ENCODE measurements around the gene CUL4A. TPM values are rescaled to one million over a fixed set of nuclear protein-coding genes. Genes with fewer than 3 reads are reported as not detected.
"Not testable (repeated sequence)": the region's sequence is repeated elsewhere in the genome, so short reads cannot be mapped to it uniquely, and the experiment has no call there.

The CUL4A gene
- total RNA-seq, 2 experiments from 2014 or later, result 58.9 to 59.4 TPM

DNA sequence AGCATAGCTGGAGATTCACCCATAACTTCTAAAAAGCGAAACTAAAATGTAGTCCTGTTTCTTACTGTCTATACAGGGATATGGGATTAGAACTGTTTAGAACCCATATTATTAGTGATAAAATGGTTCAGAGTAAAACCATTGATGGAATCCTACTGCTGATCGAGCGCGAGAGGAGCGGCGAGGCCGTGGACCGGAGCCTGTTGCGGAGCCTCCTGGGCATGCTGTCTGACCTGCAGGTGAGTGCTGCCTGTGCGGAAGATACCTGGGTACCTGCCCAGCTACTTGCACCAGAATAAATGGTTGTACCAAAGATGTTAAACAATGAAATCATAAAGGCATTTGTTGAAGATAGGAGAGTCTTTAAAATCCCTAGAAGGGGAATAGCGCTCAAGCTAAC lies 23.7 kb downstream of the CUL4A start:
- CTCF ChIA-PET, result interaction anchor here (0.9 kb wide), 1 partner anchor 13 kb away, joined by 3 read pairs; no protein-coding TSS in a partner anchor
- Mint-ChIP-seq H3K9me3 (no peaks in the 10 kb centered on the region), H3K27me3 (ENCODE audit: low read depth) (no peaks in the 10 kb centered on the region), H3K4me3 (no peak overlapping the region), H3K36me3 (ENCODE audit: low read depth) (peaks cover 27% of the 10 kb centered on the region), H3K27ac (no peak overlapping the region), H3K4me1 (ENCODE audit: low read depth) (no peaks in the 10 kb centered on the region)
- DNase-seq, result no peak
- intact Hi-C loops (cut with micrococcal nuclease), result no loop called here

- Mint-ChIP-seq H3K4me1 (ENCODE audit: low read depth) (no peaks in the 10 kb centered on the region), H3K27ac (no peak overlapping the region), H3K9me3 (no peaks in the 10 kb centered on the region), H3K27me3 (ENCODE audit: low read depth) (no peaks in the 10 kb centered on the region), H3K4me3 (no peak overlapping the region), H3K36me3 (ENCODE audit: low read depth) (peaks cover 28% of the 10 kb centered on the region)
- intact Hi-C loops (cut with micrococcal nuclease), result no loop called here
- no peak for DNase-seq
- CTCF ChIA-PET, result interaction anchor here (0.7 kb wide), 3 partner anchors 16 to 389 kb away, joined by 3 to 4 read pairs (median 3); no protein-coding TSS in a partner anchor
Measured at GRCh38 chr13:113238536-113238935, 29.1 kb downstream of the CUL4A start.

DNA sequence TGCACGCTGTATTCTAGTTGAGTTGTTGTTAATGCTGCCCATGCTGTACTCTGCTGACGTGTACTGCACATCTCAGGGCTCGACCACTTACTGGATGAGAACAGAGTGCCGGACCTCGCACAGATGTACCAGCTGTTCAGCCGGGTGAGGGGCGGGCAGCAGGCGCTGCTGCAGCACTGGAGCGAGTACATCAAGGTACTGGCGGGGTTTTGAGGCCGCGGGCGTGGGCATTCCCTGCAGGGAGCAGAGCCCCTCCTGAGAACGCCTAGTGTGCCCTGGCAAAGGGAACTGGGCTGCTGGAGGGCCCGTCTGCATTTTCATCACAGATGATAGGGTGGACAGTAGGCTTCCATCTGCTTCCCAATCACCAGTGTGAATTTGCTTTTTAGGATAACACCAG lies 29.9 kb downstream of the CUL4A start:
- Mint-ChIP-seq H3K27ac (no peak overlapping the region), H3K36me3 (ENCODE audit: low read depth) (peaks cover 27% of the 10 kb centered on the region), H3K9me3 (no peaks in the 10 kb centered on the region), H3K4me3 (no peak overlapping the region), H3K27me3 (ENCODE audit: low read depth) (no peaks in the 10 kb centered on the region), H3K4me1 (ENCODE audit: low read depth) (no peaks in the 10 kb centered on the region)
- intact Hi-C loops (cut with micrococcal nuclease), result no loop called here
- no peak for DNase-seq
- CTCF ChIA-PET, result no interaction called here

GRCh38 chr13:113239986-113240385 lies 30.6 kb downstream of the CUL4A start:
- no peaks in the 10 kb centered on the region for H3K4me1 Mint-ChIP-seq (ENCODE audit: low read depth)
- H3K27me3 Mint-ChIP-seq (ENCODE audit: low read depth), result no peaks in the 10 kb centered on the region
- DNase-seq, result no peak
- intact Hi-C loops (cut with micrococcal nuclease), result no loop called here
- CTCF ChIA-PET, result no interaction called here
- peaks cover 28% of the 10 kb centered on the region for H3K36me3 Mint-ChIP-seq (ENCODE audit: low read depth)
- H3K4me3 Mint-ChIP-seq, result no peak overlapping the region
- H3K27ac Mint-ChIP-seq, result no peak overlapping the region
- H3K9me3 Mint-ChIP-seq, result no peaks in the 10 kb centered on the region

DNA sequence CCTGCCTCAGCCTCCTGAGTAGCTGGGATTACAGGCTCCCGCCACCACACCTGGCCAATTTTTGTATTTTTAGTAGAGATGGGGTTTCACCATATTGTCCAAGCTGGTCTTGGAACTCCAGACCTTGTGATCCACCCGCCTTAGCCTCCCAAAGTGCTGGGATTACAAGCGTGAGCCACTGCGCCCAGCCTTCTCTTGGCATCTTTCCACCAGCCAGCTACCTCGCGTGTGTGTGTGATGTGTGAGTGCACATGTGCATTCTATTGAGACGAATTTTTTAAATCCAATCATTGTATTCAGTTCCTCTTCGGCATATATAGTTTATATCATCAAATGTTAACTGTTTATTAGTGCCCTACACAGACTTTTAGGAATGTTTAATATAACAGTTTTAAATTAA lies 32.2 kb downstream of the CUL4A start:
- H3K27me3 Mint-ChIP-seq (ENCODE audit: low read depth); intact Hi-C loops (cut with micrococcal nuclease); H3K4me3 Mint-ChIP-seq; H3K9me3 Mint-ChIP-seq; H3K27ac Mint-ChIP-seq; H3K4me1 Mint-ChIP-seq (ENCODE audit: low read depth); DNase-seq: not testable (repeated sequence)
- peaks cover 21% of the 10 kb centered on the region for H3K36me3 Mint-ChIP-seq (ENCODE audit: low read depth)
- CTCF ChIA-PET, result interaction anchor here (0.6 kb wide), 1 partner anchor 157 kb away, joined by 6 read pairs; no protein-coding TSS in a partner anchor

DNA sequence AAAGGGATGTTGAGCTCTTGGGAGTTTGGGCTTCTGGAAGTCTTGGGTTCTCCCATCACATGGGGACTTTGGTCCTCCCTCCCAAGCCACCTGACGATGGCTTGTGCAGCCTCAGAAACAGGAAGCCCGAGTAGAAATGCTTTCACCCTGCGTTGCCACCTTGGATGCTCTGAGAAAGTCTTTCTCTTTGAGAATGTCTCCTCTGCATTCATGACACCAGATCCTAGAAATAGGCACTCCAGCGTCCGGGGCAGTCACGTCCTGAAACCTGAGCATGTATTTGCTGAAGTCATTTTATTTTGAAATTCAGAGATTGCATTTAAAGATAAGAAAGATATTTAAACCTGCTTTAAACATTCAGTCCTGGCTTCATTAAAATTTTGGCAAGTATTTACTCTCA lies 34.4 kb downstream of the CUL4A start:
- CTCF ChIA-PET, result no interaction called here
- H3K4me3 Mint-ChIP-seq, result no peak overlapping the region
- DNase-seq, result no peak
- no peaks in the 10 kb centered on the region for H3K27me3 Mint-ChIP-seq (ENCODE audit: low read depth)
- H3K36me3 Mint-ChIP-seq (ENCODE audit: low read depth), result peaks cover 32% of the 10 kb centered on the region
- intact Hi-C loops (cut with micrococcal nuclease), result no loop called here
- H3K4me1 Mint-ChIP-seq (ENCODE audit: low read depth), result no peaks in the 10 kb centered on the region
- no peaks in the 10 kb centered on the region for H3K9me3 Mint-ChIP-seq
- no peak overlapping the region for H3K27ac Mint-ChIP-seq

- CTCF ChIA-PET, result interaction anchor here (0.7 kb wide), 1 partner anchor 13 kb away, joined by 3 read pairs; no protein-coding TSS in a partner anchor
- Mint-ChIP-seq H3K27ac (no peak overlapping the region), H3K9me3 (no peaks in the 10 kb centered on the region), H3K4me1 (ENCODE audit: low read depth) (no peaks in the 10 kb centered on the region), H3K4me3 (no peak overlapping the region), H3K27me3 (ENCODE audit: low read depth) (no peaks in the 10 kb centered on the region), H3K36me3 (ENCODE audit: low read depth) (peaks cover 30% of the 10 kb centered on the region)
- intact Hi-C loops (cut with micrococcal nuclease), result no loop called here
- DNase-seq, result no peak
Measured at GRCh38 chr13:113245849-113246796, 36.7 kb downstream of the CUL4A start.

GRCh38 chr13:113252516-113253095 lies 43.2 kb downstream of the CUL4A start:
- no peaks in the 10 kb centered on the region for H3K4me1 Mint-ChIP-seq (ENCODE audit: low read depth)
- H3K9me3 Mint-ChIP-seq, result no peaks in the 10 kb centered on the region
- H3K27me3 Mint-ChIP-seq (ENCODE audit: low read depth), result no peaks in the 10 kb centered on the region
- intact Hi-C loops (cut with micrococcal nuclease), result no loop called here
- H3K4me3 Mint-ChIP-seq, result no peak overlapping the region
- no peak overlapping the region for H3K27ac Mint-ChIP-seq
- CTCF ChIA-PET, result no interaction called here
- DNase-seq, result no peak
- peaks cover 33% of the 10 kb centered on the region for H3K36me3 Mint-ChIP-seq (ENCODE audit: low read depth)

- H3K4me3 Mint-ChIP-seq; intact Hi-C loops (cut with micrococcal nuclease); H3K9me3 Mint-ChIP-seq; DNase-seq; H3K4me1 Mint-ChIP-seq (ENCODE audit: low read depth); H3K27me3 Mint-ChIP-seq (ENCODE audit: low read depth); H3K27ac Mint-ChIP-seq; CTCF ChIA-PET: not testable (repeated sequence)
- H3K36me3 Mint-ChIP-seq (ENCODE audit: low read depth), result peaks cover 31% of the 10 kb centered on the region
Measured at GRCh38 chr13:113257908-113258307, 48.5 kb downstream of the CUL4A start.

DNA sequence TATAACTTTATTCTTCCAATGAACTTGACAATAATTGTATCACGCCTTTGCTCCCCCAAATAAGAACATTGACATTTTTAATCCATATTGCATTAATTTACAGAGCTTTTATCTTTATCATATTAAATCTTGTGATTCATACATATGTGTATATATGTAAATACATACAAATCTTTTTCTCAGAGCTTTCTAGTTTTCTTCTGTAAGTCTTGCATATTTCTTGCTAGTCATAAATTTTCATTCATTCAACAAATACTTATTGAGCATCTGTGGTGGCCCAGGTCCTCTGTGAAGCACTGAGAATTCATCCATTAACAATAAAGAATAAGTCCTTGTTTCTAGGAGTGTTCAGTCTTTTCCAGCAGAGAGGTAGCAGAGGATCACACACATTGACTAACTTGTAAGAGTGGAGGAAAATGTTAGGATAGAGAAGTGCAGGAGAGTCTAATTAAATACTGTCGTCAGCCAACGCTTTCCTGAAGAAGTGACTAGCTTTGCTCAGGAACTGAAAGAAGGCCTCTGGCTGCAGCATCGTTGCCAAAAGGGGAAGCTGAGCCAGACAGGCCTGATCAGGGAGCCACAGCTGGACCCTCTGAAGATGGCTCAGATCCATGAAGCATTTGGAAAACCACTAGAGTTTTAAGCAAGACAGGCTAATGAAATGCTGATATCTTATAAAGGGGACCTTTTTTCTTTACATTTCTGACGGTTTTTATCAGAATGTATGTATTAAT lies 49.1 kb downstream of the CUL4A start:
- CTCF ChIA-PET, result interaction anchor here (0.7 kb wide), 1 partner anchor 315 kb away, joined by 3 read pairs; no protein-coding TSS in a partner anchor
- intact Hi-C loops (cut with micrococcal nuclease), result no loop called here
- no peak overlapping the region for H3K27ac Mint-ChIP-seq
- H3K27me3 Mint-ChIP-seq (ENCODE audit: low read depth), result no peaks in the 10 kb centered on the region
- DNase-seq, result no peak
- H3K4me1 Mint-ChIP-seq (ENCODE audit: low read depth), result no peaks in the 10 kb centered on the region
- H3K9me3 Mint-ChIP-seq, result no peaks in the 10 kb centered on the region
- peaks cover 31% of the 10 kb centered on the region for H3K36me3 Mint-ChIP-seq (ENCODE audit: low read depth)
- H3K4me3 Mint-ChIP-seq, result no peak overlapping the region

GRCh38 chr13:113260996-113261395 lies 51.6 kb downstream of the CUL4A start:
- Mint-ChIP-seq H3K4me3 (no peak overlapping the region), H3K4me1 (ENCODE audit: low read depth) (no peaks in the 10 kb centered on the region), H3K36me3 (ENCODE audit: low read depth) (peaks cover 31% of the 10 kb centered on the region), H3K27ac (no peak overlapping the region), H3K9me3 (no peaks in the 10 kb centered on the region), H3K27me3 (ENCODE audit: low read depth) (no peaks in the 10 kb centered on the region)
- intact Hi-C loops (cut with micrococcal nuclease), result no loop called here
- CTCF ChIA-PET, result no interaction called here
- DNase-seq, result no peak

GRCh38 chr13:113263016-113263415 lies 53.6 kb downstream of the CUL4A start:
- H3K4me1 Mint-ChIP-seq (ENCODE audit: low read depth); H3K27ac Mint-ChIP-seq; DNase-seq; H3K9me3 Mint-ChIP-seq; H3K4me3 Mint-ChIP-seq; H3K27me3 Mint-ChIP-seq (ENCODE audit: low read depth); CTCF ChIA-PET; intact Hi-C loops (cut with micrococcal nuclease): not testable (repeated sequence)
- peaks cover 21% of the 10 kb centered on the region for H3K36me3 Mint-ChIP-seq (ENCODE audit: low read depth)
